H1 (cell line): Measurements from ENCODE around the gene P2RX5. TPM values are rescaled to one million over a fixed set of nuclear protein-coding genes. Genes with fewer than 3 reads are reported as not detected.

Experiments used
- CTCF ChIA-PET: fragments of 300-600 bp; sonication (Branson Sonifier 250); formaldehyde crosslinking; loops from one replicate; lab custom pipeline; 2021; ENCODE audit not compliant: partially characterized antibody; lab: Charles Lee
- POLR2A ChIA-PET: fragments of 300-600 bp; sonication (Branson Sonifier 250); formaldehyde crosslinking; loops from one replicate; lab custom pipeline; 2021; ENCODE audit warnings: inconsistent platforms; ENCODE audit not compliant: partially characterized antibody; lab: Charles Lee
- DNase-seq, 2 experiments: peaks; one replicate each; pipeline versions ENCODE4 v3.0.0 to v3.0.0-alpha.2; 2010 to 2022; ENCODE audit warnings: low spot score in 2 of 2, low read depth in 1 of 2, mixed read lengths in 1 of 2
- FAIRE-seq: peaks from 2 replicates; lab custom pipeline; 2011; peaks lifted over from hg19 to GRCh38; lab: Jason Lieb, UNC
- H2AFZ ChIP-seq: 2 replicates; pipeline ENCODE4 v1.8.1; 2012; ENCODE audit warnings: low read length, inconsistent platforms
- H2AK5ac ChIP-seq: 2 replicates; pipeline ENCODE4 v1.6.1; 2013; ENCODE audit warnings: low read depth, low read length
- H2BK120ac ChIP-seq: replicated peaks from 2 replicates; pipeline ENCODE3; 2013; ENCODE audit warnings: low read depth, low read length, inconsistent platforms
- H2BK12ac ChIP-seq: 2 replicates; pipeline ENCODE4 v1.6.1; 2013; ENCODE audit warnings: low read depth, low read length
- H2BK15ac ChIP-seq: 2 replicates; pipeline ENCODE4 v1.6.1; 2013; ENCODE audit warnings: low read length
- H2BK20ac ChIP-seq: 2 replicates; pipeline ENCODE4 v1.6.1; 2013; ENCODE audit warnings: low read length
- H2BK5ac ChIP-seq: 2 replicates; pipeline ENCODE4 v1.6.1; 2013; ENCODE audit warnings: low read depth, low read length
- H3K14ac ChIP-seq: 2 replicates; pipeline ENCODE4 v1.6.1; 2013; ENCODE audit warnings: inconsistent platforms; ENCODE audit not compliant: insufficient read length
- H3K18ac ChIP-seq: 2 replicates; pipeline ENCODE4 v1.6.1; 2013; ENCODE audit warnings: low read length; ENCODE audit errors: extremely low read depth
- H3K23ac ChIP-seq: 2 replicates; pipeline ENCODE4 v1.6.1; 2013; ENCODE audit warnings: inconsistent platforms; ENCODE audit not compliant: insufficient read length
- H3K23me2 ChIP-seq: 2 replicates; pipeline ENCODE4 v1.6.1; 2013; ENCODE audit warnings: low read depth, low read length
- H3K27ac ChIP-seq: 2 replicates; pipeline ENCODE4 v1.6.1; 2011; ENCODE audit warnings: low read depth, low read length, inconsistent platforms
- H3K27me3 ChIP-seq, 4 experiments: replicated peaks in 1 of 4; 1 replicate in 1 of 4; 2 replicates in 3 of 4; pipeline versions ENCODE4 v1.6.1 to v1.8.1; 2011 to 2013; ENCODE audit warnings: low read length in 3 of 4, mild to moderate bottlenecking in 3 of 4, inconsistent platforms in 2 of 4, mixed read lengths in 2 of 4, moderate library complexity in 1 of 4; ENCODE audit not compliant: control insufficient read depth in 3 of 4, insufficient read depth in 3 of 4; ENCODE audit errors: extremely low read depth in 1 of 4
- H3K36me3 ChIP-seq, 4 experiments: 2 replicates each; pipeline versions ENCODE4 v1.6.1 to v1.8.1; 2011 to 2013; ENCODE audit warnings: mild to moderate bottlenecking in 4 of 4, low read length in 3 of 4, moderate library complexity in 2 of 4, control low read depth in 1 of 4, inconsistent platforms in 1 of 4; ENCODE audit not compliant: insufficient read depth in 4 of 4, control insufficient read depth in 2 of 4
- H3K4ac ChIP-seq: replicated peaks from 2 replicates; pipeline ENCODE3; 2013; ENCODE audit warnings: low read length, low read depth, mixed read lengths, inconsistent platforms; ENCODE audit not compliant: insufficient read length
- H3K4me1 ChIP-seq, 4 experiments: replicated peaks in 1 of 4; 1 replicate in 1 of 4; 2 replicates in 3 of 4; pipeline versions ENCODE4 v1.6.1 to v1.8.1; 2011 to 2013; ENCODE audit warnings: low read length in 3 of 4, inconsistent platforms in 2 of 4, mixed read lengths in 1 of 4; ENCODE audit not compliant: insufficient read depth in 4 of 4, control insufficient read depth in 3 of 4
- H3K4me2 ChIP-seq, 2 experiments: 2 replicates each; pipeline versions ENCODE4 v1.6.1 to v1.8.1; 2011 to 2013; ENCODE audit warnings: low read depth in 2 of 2, low read length in 2 of 2, control low read depth in 1 of 2, inconsistent platforms in 1 of 2, mild to moderate bottlenecking in 1 of 2; ENCODE audit not compliant: insufficient read depth in 1 of 2
- H3K4me3 ChIP-seq, 4 experiments: fragments of 200-600, 300-600 bp in 1 of 4; sonication (generic), shearing (Covaris generic), sonication (Bioruptor Twin) in 1 of 4; 2 replicates each; pipeline versions ENCODE4 v1.5.1 to v1.8.1; 2011 to 2016; ENCODE audit warnings: low read length in 4 of 4, low read depth in 3 of 4, control low read depth in 2 of 4, inconsistent platforms in 2 of 4, mild to moderate bottlenecking in 2 of 4, mixed read lengths in 1 of 4, moderate library complexity in 1 of 4; ENCODE audit not compliant: insufficient read depth in 2 of 4; ENCODE audit errors: extremely low read depth in 1 of 4
- H3K56ac ChIP-seq: replicated peaks from 2 replicates; pipeline ENCODE3; 2013; ENCODE audit warnings: low read depth, mild to moderate bottlenecking, mixed read lengths, low read length, inconsistent platforms; ENCODE audit not compliant: insufficient read length
- H3K79me1 ChIP-seq: 2 replicates; pipeline ENCODE4 v1.6.1; 2013; ENCODE audit warnings: low read depth, low read length, control low read depth
- H3K79me2 ChIP-seq, 2 experiments: 2 replicates each; pipeline versions ENCODE4 v1.6.1 to v1.8.1; 2012 to 2013; ENCODE audit warnings: low read length in 2 of 2, mild to moderate bottlenecking in 2 of 2, inconsistent platforms in 1 of 2; ENCODE audit not compliant: insufficient read depth in 2 of 2, control insufficient read depth in 1 of 2
- H3K9ac ChIP-seq, 4 experiments: replicated peaks in 1 of 4; 1 replicate in 1 of 4; 2 replicates in 3 of 4; pipeline versions ENCODE4 v1.6.1 to v1.8.1; 2011 to 2013; ENCODE audit warnings: low read depth in 3 of 4, low read length in 3 of 4, control low read depth in 2 of 4, mild to moderate bottlenecking in 2 of 4, moderate library complexity in 2 of 4, inconsistent platforms in 1 of 4; ENCODE audit errors: extremely low read depth in 1 of 4
- H3K9me3 ChIP-seq, 2 experiments: 2 replicates each; pipeline versions ENCODE4 v1.6.1 to v1.8.1; 2012 to 2013; ENCODE audit warnings: mild to moderate bottlenecking in 2 of 2, moderate library complexity in 2 of 2, control low read depth in 1 of 2, inconsistent platforms in 1 of 2, low read depth in 1 of 2, low read length in 1 of 2, mixed read lengths in 1 of 2; ENCODE audit not compliant: insufficient read depth in 2 of 2
- H4K20me1 ChIP-seq, 2 experiments: replicated peaks in 1 of 2; 2 replicates each; pipeline versions ENCODE3 to v1.8.1; 2011 to 2013; ENCODE audit warnings: inconsistent platforms in 2 of 2, low read length in 2 of 2, mild to moderate bottlenecking in 1 of 2; ENCODE audit not compliant: insufficient read depth in 2 of 2, control insufficient read depth in 1 of 2
- H4K5ac ChIP-seq: 2 replicates; pipeline ENCODE4 v1.6.1; 2013; ENCODE audit warnings: low read length, low read depth, mixed read lengths, inconsistent platforms; ENCODE audit not compliant: insufficient read length
- H4K8ac ChIP-seq: 2 replicates; pipeline ENCODE4 v1.8.0; 2013; ENCODE audit warnings: mild to moderate bottlenecking, moderate library complexity, low read length, inconsistent platforms; ENCODE audit not compliant: insufficient read depth; ENCODE audit errors: extremely low read depth
- H4K91ac ChIP-seq: replicated peaks from 2 replicates; pipeline ENCODE3; 2013; ENCODE audit warnings: low read length, mixed read lengths, inconsistent platforms; ENCODE audit not compliant: insufficient read length
- ATF3 ChIP-seq: IDR thresholded peaks from 2 replicates; pipeline ENCODE4 v1.6.1; 2011; ENCODE audit warnings: low read depth, mild to moderate bottlenecking, low read length; ENCODE audit not compliant: insufficient read depth
- BCL11A ChIP-seq, 2 experiments: IDR thresholded peaks; one replicate each; pipeline ENCODE4 v1.6.1; 2011; ENCODE audit warnings: low read depth in 2 of 2, low read length in 2 of 2, mild to moderate bottlenecking in 2 of 2
- BRCA1 ChIP-seq: IDR thresholded peaks from 2 replicates; pipeline ENCODE4 v1.6.1; 2012; ENCODE audit warnings: low read depth, low read length, improper control_type of control experiment
- CREB1 ChIP-seq: IDR thresholded peaks from 2 replicates; pipeline ENCODE4 v1.6.1; 2012; ENCODE audit warnings: inconsistent platforms
- EZH2 ChIP-seq: fragments of 200-600 bp; sonication (generic); IDR thresholded peaks from 2 replicates; pipeline ENCODE4 v1.7.1; 2012; ENCODE audit warnings: low read depth, mild to moderate bottlenecking, moderate library complexity, low read length, inconsistent platforms; ENCODE audit not compliant: severe bottlenecking
- KDM5A ChIP-seq: fragments of 200-600 bp; IDR thresholded peaks from 2 replicates; pipeline ENCODE4 v1.7.1; 2012; ENCODE audit warnings: mild to moderate bottlenecking, low read length, inconsistent platforms, mixed read lengths
- MAFK ChIP-seq: IDR thresholded peaks from 2 replicates; pipeline ENCODE4 v1.6.1; 2012; ENCODE audit warnings: low read depth, mild to moderate bottlenecking, improper control_type of control experiment, low read length
- NRF1 ChIP-seq: IDR thresholded peaks from 2 replicates; pipeline ENCODE4 v1.6.1; 2011; ENCODE audit warnings: mild to moderate bottlenecking, low read depth, low read length, improper control_type of control experiment
- POU5F1 ChIP-seq: IDR thresholded peaks from 2 replicates; pipeline ENCODE4 v1.6.1; 2011; ENCODE audit warnings: low read depth, mild to moderate bottlenecking, low read length, moderate library complexity
- TBP ChIP-seq: IDR thresholded peaks from 2 replicates; pipeline ENCODE4 v1.6.1; 2011; ENCODE audit warnings: low read depth, low read length, improper control_type of control experiment
- YY1 ChIP-seq: IDR thresholded peaks from 2 replicates; pipeline ENCODE4 v1.6.1; 2011; ENCODE audit warnings: low read depth, mild to moderate bottlenecking, low read length
- WGBS, 2 experiments: shearing (Covaris generic) in 1 of 2; methylation state at CpG; one replicate each; pipeline versions ENCODE4 v1.1.6 to v1.1.7; 2013 to 2015; ENCODE audit warnings: low lambda C conversion rate in 2 of 2, mixed read lengths in 2 of 2, inconsistent platforms in 1 of 2, low coverage in 1 of 2, missing lambda C conversion rate in 1 of 2; ENCODE audit not compliant: insufficient replicate concordance in 2 of 2, insufficient coverage in 1 of 2, insufficient read length in 1 of 2; ENCODE audit errors: extremely low coverage in 1 of 2, missing lambda C conversion rate in 1 of 2; 5-methylcytosine and 5-hydroxymethylcytosine counted together
- polyA plus RNA-seq, 7 experiments: library from polyadenylated mRNA; depleted of rRNA in 3 of 7; stranded (reverse) in 5 of 7; unstranded in 2 of 7; fragments of >200 nt in 5 of 7; fragments of 200-250 nt in 2 of 7; gene quantifications; 1 replicate in 5 of 7; 2 replicates in 1 of 7; 4 replicates in 1 of 7; pipeline versions ENCODE4 v1.2.1 to v1.2.3, GENCODE V29; 2011 to 2013; ENCODE audit warnings: missing spikeins in 2 of 7, mixed read lengths in 2 of 7
- total RNA-seq: library from RNA; stranded (reverse); fragmentation: NEBNext Ultra II Directional; extraction: Animal tissue kit (Norgen Biotek cat#: 25700); gene quantifications from 2 replicates; pipeline ENCODE4 v1.2.1, GENCODE V29; 2021

P2RX5 gene
- total and polyA plus RNA-seq, 2 of the 8 experiments (the other 6 are each of a cell fraction or from before 2014, with no cell fraction given), result 12.0 to 15.6 TPM

GRCh38 chr17:3636154-3636907 is 59.6 kb downstream of the P2RX5 start, which contains the start of the genes CTNS and SHPK:
CTNS (plus strand) TSS chr17:3636760; CDS start chr17:3640207, 3,447 bp downstream.
SHPK (minus strand) TSS chr17:3636250; CDS start chr17:3636219, 31 bp downstream.
- FAIRE-seq, result no peak
- WGBS, 2 experiments, result 2% methylated on average over 36 of the region's 68 CpGs; no CpG with 5 or more reads in 1 of the 2 experiments
- TF ChIP-seq BRCA1, result no peak
- no peak for TF ChIP-seq EZH2
- no peak for TF ChIP-seq BCL11A (IDR thresholded peaks at IDR 0.05; ENCODE audit: low read depth in 2 of 2, low read length in 2 of 2)
- TF ChIP-seq KDM5A, result no peak; the same call in 1 of the 2 replicates
- TF ChIP-seq POU5F1, result no peak
- peak; percentile 33 for TF ChIP-seq NRF1
- no peak for TF ChIP-seq MAFK
- TF ChIP-seq ATF3, result peak; percentile 99
- peak; percentile 70 for TF ChIP-seq TBP
- TF ChIP-seq YY1, result peak; percentile 78; the same call in 1 of the 2 replicates
- peak; percentile 28 for TF ChIP-seq CREB1

More at GRCh38 chr17:3636154-3636907, 59.6 kb downstream of the P2RX5 start, which contains the start of the genes CTNS and SHPK:
- Histone ChIP-seq H2BK15ac (no peak within 1 kb of the TSS), H2BK20ac (no peak within 1 kb of the TSS), H4K20me1 (peaks cover 2 to 11% of the 10 kb centered on the region in 2 experiments), H4K8ac (peak within 1 kb of the TSS; percentile 99), H3K9ac (peak within 1 kb of the TSS; percentile 79 to 90 (median 84)), H4K91ac (peak within 1 kb of the TSS; percentile 97), H3K36me3 (peaks cover 3 to 12% (median 6%) of the 10 kb centered on the region in 4 experiments; a peak in 6 of 8 replicates), H2BK120ac (peak within 1 kb of the TSS; percentile 90), H3K4me1 (peaks cover 0 to 8% (median 5%) of the 10 kb centered on the region in 4 experiments; a peak in 3 of 7 replicates), H2BK12ac (no peak within 1 kb of the TSS), H3K23ac (no peak within 1 kb of the TSS), H3K79me1 (peaks cover 6% of the 10 kb centered on the region; the same call in 1 of the 2 replicates), H3K14ac (no peak within 1 kb of the TSS), H3K4me2 (peak within 1 kb of the TSS; percentile 50 to 92), H2AFZ (peak within 1 kb of the TSS; percentile 78; the same call in 1 of the 2 replicates), H2AK5ac (no peak within 1 kb of the TSS), H3K27me3 (no peaks in the 10 kb centered on the region), H3K23me2 (peaks cover 6% of the 10 kb centered on the region; the same call in 1 of the 2 replicates), H3K27ac (peak within 1 kb of the TSS; percentile 96), H4K5ac (peak within 1 kb of the TSS; percentile 99), H3K4ac (peak within 1 kb of the TSS; percentile 91), H2BK5ac (peak within 1 kb of the TSS; percentile 90), H3K56ac (peak within 1 kb of the TSS; percentile 95), H3K18ac (peak within 1 kb of the TSS; percentile 100), H3K79me2 (peaks cover 0 to 20% of the 10 kb centered on the region in 2 experiments; a peak in 2 of 4 replicates), H3K4me3 (peak within 1 kb of the TSS; percentile 87 to 95 (median 88)), H3K9me3 (no peaks in the 10 kb centered on the region)
- CTCF ChIA-PET, result interaction anchor here (0.5 to 2.0 kb wide), 7 partner anchors 10 to 145 kb away, joined by 3 to 8 read pairs (median 3); no protein-coding TSS in a partner anchor
- peak; percentile 82 to 95 for DNase-seq
- POLR2A ChIA-PET, result interaction anchor here (0.6 to 3.4 kb wide), 15 partner anchors 9 to 172 kb away, joined by 3 to 19 read pairs (median 4); partner anchors contain the start of gene TAX1BP3
